GM20431 (cell line): ENCODE measurements around the gene MAPK12.

Experiments used
- in situ Hi-C: fragments of 300-500 bp; cut with MseI, MboI; formaldehyde crosslinking; loops from one replicate; pipeline ENCODE4 v1.15.0; 2020; ENCODE audit warnings: low sequenced_read_pairs; ENCODE audit not compliant: unreplicated experiment

Gene MAPK12

GRCh38 chr22:50300620-50301257 is 39.3 kb upstream of the MAPK12 start:
- in situ Hi-C loops, result no loop called here

- in situ Hi-C loops, result no loop called here
Observed at GRCh38 chr22:50299785-50300619, 38.5 kb upstream of the MAPK12 start.

GRCh38 chr22:50298937-50299784 is 37.7 kb upstream of the MAPK12 start:
- in situ Hi-C loops, result no loop called here

GRCh38 chr22:50298266-50298637 is 36.8 kb upstream of the MAPK12 start:
- in situ Hi-C loops, result no loop called here

GRCh38 chr22:50297510-50298265 is 36.2 kb upstream of the MAPK12 start:
- in situ Hi-C loops, result no loop called here

GRCh38 chr22:50296658-50297490 is 35.4 kb upstream of the MAPK12 start:
- in situ Hi-C loops, result no loop called here

GRCh38 chr22:50294319-50294656 is 32.8 kb upstream of the MAPK12 start:
- in situ Hi-C loops, result no loop called here

- in situ Hi-C loops, result no loop called here
Observed at GRCh38 chr22:50293441-50294318, 32.2 kb upstream of the MAPK12 start.

- in situ Hi-C loops, result no loop called here
Observed at GRCh38 chr22:50292643-50293440, 31.4 kb upstream of the MAPK12 start.

GRCh38 chr22:50289942-50290630 is 28.6 kb upstream of the MAPK12 start:
- in situ Hi-C loops, result no loop called here

GRCh38 chr22:50289151-50289941 is 27.9 kb upstream of the MAPK12 start:
- in situ Hi-C loops, result no loop called here

- in situ Hi-C loops, result no loop called here
Observed at GRCh38 chr22:50287731-50288130, 26.2 kb upstream of the MAPK12 start.

GRCh38 chr22:50286701-50287318 is 25.3 kb upstream of the MAPK12 start:
- in situ Hi-C loops, result no loop called here

GRCh38 chr22:50286275-50286674 is 24.8 kb upstream of the MAPK12 start:
- in situ Hi-C loops, result no loop called here

- in situ Hi-C loops, result no loop called here
Observed at GRCh38 chr22:50285568-50286229, 24.2 kb upstream of the MAPK12 start.
